Duodenal mucosa (tissue), 2 donors: ENCODE data around the gene MAN1A1.

ENCODE experiments used
- H3K27ac ChIP-seq: one replicate; pipeline ENCODE4 v1.7.0; 2013; ENCODE audit warnings: low read depth, low read length
- H3K27me3 ChIP-seq, 2 donors: one replicate each; pipeline ENCODE4 v1.7.0; 2013; ENCODE audit warnings: low read length in 2 of 2, control low read depth in 1 of 2; ENCODE audit not compliant: insufficient read depth in 2 of 2, control insufficient read depth in 1 of 2
- H3K36me3 ChIP-seq, 2 donors: one replicate each; pipeline ENCODE4 v1.7.0; 2013; ENCODE audit warnings: low read length in 2 of 2, control low read depth in 1 of 2; ENCODE audit not compliant: insufficient read depth in 2 of 2, control insufficient read depth in 1 of 2
- H3K4me1 ChIP-seq, 2 donors: one replicate each; pipeline ENCODE4 v1.7.0; 2013; ENCODE audit warnings: low read length in 2 of 2, control low read depth in 1 of 2; ENCODE audit not compliant: insufficient read depth in 2 of 2, control insufficient read depth in 1 of 2
- H3K4me3 ChIP-seq, 2 donors: one replicate each; pipeline ENCODE4 v1.7.0; 2013; ENCODE audit warnings: low read length in 2 of 2, low read depth in 1 of 2
- H3K9ac ChIP-seq, 2 donors: one replicate each; pipeline ENCODE4 v1.7.0; 2013; ENCODE audit warnings: low read length in 2 of 2, low read depth in 1 of 2
- H3K9me3 ChIP-seq, 2 donors: one replicate each; pipeline ENCODE4 v1.7.0; 2013; ENCODE audit warnings: low read length in 2 of 2, control low read depth in 1 of 2; ENCODE audit not compliant: control insufficient read depth in 1 of 2

Gene MAN1A1

DNA sequence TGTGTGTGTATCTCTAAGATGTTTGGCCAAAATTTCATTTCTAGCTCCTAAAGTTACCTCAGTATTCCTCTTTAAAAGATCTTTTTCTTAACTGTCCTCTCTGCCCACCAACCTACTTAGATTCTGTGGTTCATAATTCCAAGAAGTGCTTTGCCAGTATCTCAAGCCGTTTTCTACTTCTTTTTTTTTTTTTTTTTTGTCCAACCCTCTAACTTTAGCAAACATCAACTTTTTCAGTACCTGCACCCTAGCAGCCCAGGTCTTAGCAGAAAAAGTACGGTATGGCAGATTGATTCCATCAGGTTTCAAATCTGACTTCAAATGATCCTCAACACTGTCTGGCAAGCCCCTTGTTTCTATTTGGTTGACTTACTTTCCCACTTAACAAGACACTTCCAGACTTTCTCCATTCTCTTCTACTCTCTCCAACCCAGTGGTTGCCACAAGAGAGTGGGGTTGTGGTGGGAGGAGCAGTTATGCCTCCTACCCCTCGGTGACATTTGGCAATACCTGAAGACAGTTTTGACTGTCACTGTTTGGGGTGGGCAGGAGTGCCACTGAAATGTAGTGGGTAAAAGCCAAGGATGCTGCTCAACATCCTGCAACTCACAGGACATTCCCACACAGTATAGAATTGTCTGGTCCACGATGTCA is 10.8 kb upstream of the MAN1A1 start:
- Histone ChIP-seq H3K4me3 (no peak overlapping the region), H3K9ac (no peak overlapping the region), H3K27me3 (no peaks in the 10 kb centered on the region), H3K27ac (no peak overlapping the region), H3K4me1 (no peaks in the 10 kb centered on the region), H3K9me3 (no peaks in the 10 kb centered on the region), H3K36me3 (no peaks in the 10 kb centered on the region)

- Histone ChIP-seq H3K4me3 (no peak overlapping the region), H3K9me3 (no peaks in the 10 kb centered on the region), H3K36me3 (no peaks in the 10 kb centered on the region), H3K4me1 (peaks cover 8% of the 10 kb centered on the region in 2 donors), H3K27me3 (no peaks in the 10 kb centered on the region), H3K9ac (no peak overlapping the region), H3K27ac (no peak overlapping the region)
Measured at GRCh38 chr6:119355890-119356289, 6.3 kb upstream of the MAN1A1 start.

- Histone ChIP-seq H3K4me1 (peaks cover 8% of the 10 kb centered on the region in 2 donors), H3K36me3 (no peaks in the 10 kb centered on the region), H3K27me3 (no peaks in the 10 kb centered on the region), H3K27ac (no peak overlapping the region), H3K4me3 (no peak overlapping the region), H3K9me3 (no peaks in the 10 kb centered on the region), H3K9ac (no peak overlapping the region)
Measured at GRCh38 chr6:119355157-119355556, 5.6 kb upstream of the MAN1A1 start.

DNA sequence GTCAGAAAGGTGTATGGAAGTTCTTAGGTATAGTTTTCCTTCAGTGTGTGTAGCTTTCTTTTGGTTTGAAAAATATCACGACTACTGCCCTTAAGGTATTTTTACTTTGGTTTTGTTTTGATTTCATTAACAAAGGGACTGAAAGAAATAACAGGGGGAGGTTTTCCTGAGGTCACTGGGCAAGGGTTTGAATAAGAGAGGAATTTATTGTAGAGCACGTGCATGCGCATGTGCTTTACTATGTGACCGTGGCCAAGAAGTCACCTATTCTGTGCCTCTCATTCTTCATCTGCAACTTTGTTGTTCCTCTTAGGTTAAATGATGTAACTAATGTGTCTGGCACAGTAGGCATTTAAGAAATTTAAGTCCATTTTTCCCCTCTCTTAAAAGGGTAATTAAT is 4.1 kb upstream of the MAN1A1 start:
- no peaks in the 10 kb centered on the region for H3K36me3 ChIP-seq
- H3K9me3 ChIP-seq: no peaks in the 10 kb centered on the region
- peaks cover 8% of the 10 kb centered on the region in 2 donors for H3K4me1 ChIP-seq
- H3K27me3 ChIP-seq: no peaks in the 10 kb centered on the region
- no peak overlapping the region for H3K27ac ChIP-seq
- no peak overlapping the region for H3K9ac ChIP-seq
- H3K4me3 ChIP-seq: no peak overlapping the region

GRCh38 chr6:119352001-119352400 is 2.4 kb upstream of the MAN1A1 start:
- Histone ChIP-seq H3K36me3 (no peaks in the 10 kb centered on the region), H3K9ac (peak overlapping the region in 1 of 2 donors; percentile 12), H3K27me3 (no peaks in the 10 kb centered on the region), H3K4me1 (peaks cover 9 to 17% of the 10 kb centered on the region in 2 donors), H3K4me3 (no peak overlapping the region), H3K9me3 (no peaks in the 10 kb centered on the region), H3K27ac (no peak overlapping the region)

GRCh38 chr6:119350952-119351372 is 1.4 kb upstream of the MAN1A1 start:
- peak overlapping the region; percentile 89 for H3K27ac ChIP-seq
- no peaks in the 10 kb centered on the region for H3K9me3 ChIP-seq
- peaks cover 20 to 24% of the 10 kb centered on the region in 2 donors for H3K4me1 ChIP-seq
- no peaks in the 10 kb centered on the region for H3K36me3 ChIP-seq
- peak overlapping the region; percentile 70 to 78 for H3K9ac ChIP-seq
- no peaks in the 10 kb centered on the region for H3K27me3 ChIP-seq
- peak overlapping the region; percentile 94 for H3K4me3 ChIP-seq

GRCh38 chr6:119350202-119350951 is 816 bp upstream of the MAN1A1 start:
- no peaks in the 10 kb centered on the region for H3K9me3 ChIP-seq
- H3K9ac ChIP-seq: peak overlapping the region; percentile 70 to 78
- H3K36me3 ChIP-seq: no peaks in the 10 kb centered on the region
- peak overlapping the region; percentile 89 for H3K27ac ChIP-seq
- peaks cover 24 to 26% of the 10 kb centered on the region in 2 donors for H3K4me1 ChIP-seq
- peak overlapping the region; percentile 94 for H3K4me3 ChIP-seq
- H3K27me3 ChIP-seq: no peaks in the 10 kb centered on the region

- peak overlapping the region; percentile 70 to 94 for H3K9ac ChIP-seq
- peaks cover 25 to 41% of the 10 kb centered on the region in 2 donors for H3K4me1 ChIP-seq
- H3K36me3 ChIP-seq: no peaks in the 10 kb centered on the region
- no peaks in the 10 kb centered on the region for H3K9me3 ChIP-seq
- H3K27me3 ChIP-seq: no peaks in the 10 kb centered on the region
- peak overlapping the region; percentile 94 for H3K4me3 ChIP-seq
- peak overlapping the region; percentile 89 for H3K27ac ChIP-seq
Measured at GRCh38 chr6:119348748-119349360, 707 bp downstream of the MAN1A1 start.

DNA sequence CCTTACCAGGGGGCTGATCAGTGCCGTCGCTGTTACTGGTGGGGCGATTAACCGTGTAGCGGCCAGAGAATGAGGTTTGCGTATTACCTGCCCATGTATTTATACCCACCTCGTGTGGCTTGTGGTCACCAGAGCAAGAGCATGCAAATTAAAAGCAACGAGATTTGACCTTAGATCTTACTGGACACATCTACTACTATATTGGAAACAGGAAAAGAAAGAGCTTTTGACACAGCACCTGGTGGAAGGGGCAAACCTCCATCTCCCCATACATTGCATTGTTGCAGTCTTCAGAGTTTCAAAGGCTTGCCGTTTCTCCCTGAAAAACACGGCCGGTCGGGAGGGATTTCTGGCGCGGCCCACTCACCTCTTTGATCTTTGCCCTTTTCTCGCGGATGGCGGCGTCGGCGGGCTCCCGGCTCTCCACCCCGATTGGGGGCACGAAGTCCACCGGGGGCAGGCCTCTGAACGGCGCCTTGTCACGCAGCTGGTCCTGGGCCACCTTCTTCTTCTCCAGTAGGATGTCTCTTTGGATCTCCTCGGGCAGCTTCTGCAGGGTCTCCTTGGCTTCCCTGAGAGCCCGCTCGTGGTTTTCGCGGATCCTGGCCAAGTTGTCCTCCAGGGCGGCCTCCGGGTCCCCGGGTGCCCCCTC is 1.3 kb downstream of the MAN1A1 start:
- Histone ChIP-seq H3K4me3 (peak overlapping the region; percentile 94), H3K4me1 (peaks cover 32 to 47% of the 10 kb centered on the region in 2 donors), H3K27me3 (no peaks in the 10 kb centered on the region), H3K36me3 (no peaks in the 10 kb centered on the region), H3K9me3 (no peaks in the 10 kb centered on the region), H3K9ac (peak overlapping the region; percentile 70 to 94), H3K27ac (peak overlapping the region; percentile 2)
